Endothelial cell of umbilical vein (primary cell): ENCODE measurements around the gene QSOX2. TPM values are rescaled to one million over a fixed set of nuclear protein-coding genes. Genes with fewer than 3 reads are reported as not detected.

Experiments
- BruUV-seq: library from RNA; stranded (reverse); fragments of 400-500 nt; replicated peaks from 2 replicates; lab custom pipeline; 2021; lab: Mats Ljungman, UMichigan
- CTCF ChIA-PET: fragments of 300-600, 350-600 bp; sonication (Branson Sonifier 250); formaldehyde crosslinking; loops from one replicate; lab custom pipeline; 2021; ENCODE audit warnings: antibody characterized with exemption, inconsistent platforms; lab: Charles Lee
- POLR2A ChIA-PET: fragments of 300-600, 350-600 bp; sonication (Branson Sonifier 250); formaldehyde crosslinking; loops from one replicate; lab custom pipeline; 2021; ENCODE audit warnings: antibody characterized with exemption, inconsistent platforms; lab: Charles Lee
- DNase-seq: peaks from one replicate; pipeline ENCODE4 v3.0.0-alpha.2; 2011; ENCODE audit warnings: low read depth, low spot score
- FAIRE-seq: peaks from 2 replicates; lab custom pipeline; 2011; peaks lifted over from hg19 to GRCh38; lab: Jason Lieb, UNC
- H2AFZ ChIP-seq: 2 replicates; pipeline ENCODE4 v1.6.0; 2012; ENCODE audit warnings: low read depth, low read length, control low read depth, inconsistent platforms
- H3K27ac ChIP-seq: 2 replicates; pipeline ENCODE4 v1.5.1; 2011; ENCODE audit warnings: low read depth, mild to moderate bottlenecking, control low read depth, low read length, moderate library complexity; ENCODE audit not compliant: insufficient read depth
- H3K27me3 ChIP-seq, 2 experiments: 2 replicates each; pipeline versions ENCODE4 v1.6.0 to v1.6.1; 2011; ENCODE audit warnings: low read length in 2 of 2, mixed read lengths in 1 of 2; ENCODE audit not compliant: control insufficient read depth in 2 of 2, insufficient read depth in 2 of 2
- H3K36me3 ChIP-seq, 2 experiments: 2 replicates in 1 of 2; 3 replicates in 1 of 2; pipeline ENCODE4 v1.5.1; 2011; ENCODE audit warnings: low read length in 2 of 2, mild to moderate bottlenecking in 1 of 2, moderate library complexity in 1 of 2; ENCODE audit not compliant: control insufficient read depth in 2 of 2, insufficient read depth in 2 of 2; ENCODE audit errors: extremely low read depth in 1 of 2
- H3K4me1 ChIP-seq: 3 replicates; pipeline ENCODE4 v1.5.1; 2011; ENCODE audit warnings: mild to moderate bottlenecking, low read length; ENCODE audit not compliant: control insufficient read depth, insufficient read depth; ENCODE audit errors: extremely low read depth
- H3K4me2 ChIP-seq: 2 replicates; pipeline ENCODE4 v1.6.1; 2011; ENCODE audit warnings: low read length, control low read depth, mixed read lengths; ENCODE audit not compliant: insufficient read depth
- H3K4me3 ChIP-seq, 3 experiments: fragments of 200-600 bp in 1 of 3; sonication (generic), shearing (Covaris generic) in 1 of 3; replicated peaks in 1 of 3; 2 replicates each; pipeline ENCODE4 v1.5.1; 2011 to 2016; ENCODE audit warnings: control low read depth in 3 of 3, low read length in 3 of 3, mild to moderate bottlenecking in 2 of 3, inconsistent platforms in 1 of 3, low read depth in 1 of 3, moderate library complexity in 1 of 3; ENCODE audit not compliant: insufficient read depth in 1 of 3
- H3K79me2 ChIP-seq: 2 replicates; pipeline ENCODE4 v1.6.0; 2012; ENCODE audit warnings: low read length, inconsistent platforms; ENCODE audit not compliant: control insufficient read depth, insufficient read depth
- H3K9ac ChIP-seq: replicated peaks from 2 replicates; pipeline ENCODE3; 2011; ENCODE audit warnings: low read length, control low read depth; ENCODE audit not compliant: insufficient read depth; ENCODE audit errors: extremely low read depth
- H3K9me1 ChIP-seq: replicated peaks from 3 replicates; pipeline ENCODE4 v1.6.0; 2011; ENCODE audit warnings: mild to moderate bottlenecking, low read length; ENCODE audit not compliant: control insufficient read depth, insufficient read depth; ENCODE audit errors: extremely low read depth
- H3K9me3 ChIP-seq: replicated peaks from 2 replicates; pipeline ENCODE4 v1.5.1; 2012; ENCODE audit warnings: low read length, inconsistent platforms; ENCODE audit not compliant: control insufficient read depth, insufficient read depth
- H4K20me1 ChIP-seq: replicated peaks from 2 replicates; pipeline ENCODE3; 2011; ENCODE audit warnings: mild to moderate bottlenecking, low read length; ENCODE audit not compliant: control insufficient read depth, insufficient read depth; ENCODE audit errors: extremely low read depth
- CTCF ChIP-seq, 2 donors: IDR thresholded peaks; 1 replicate in 1 of 2; 2 replicates in 1 of 2; pipeline ENCODE4 v1.5.1; 2011; ENCODE audit warnings: low read length in 2 of 2, mild to moderate bottlenecking in 2 of 2, moderate library complexity in 2 of 2, control low read depth in 1 of 2, inconsistent platforms in 1 of 2, low read depth in 1 of 2; ENCODE audit not compliant: insufficient read depth in 1 of 2; ENCODE audit errors: extremely low read depth in 1 of 2
- EZH2 ChIP-seq: IDR thresholded peaks from 2 replicates; pipeline ENCODE4 v1.6.1; 2012; ENCODE audit warnings: borderline replicate concordance, low read depth, mild to moderate bottlenecking, moderate library complexity, low read length, inconsistent platforms; ENCODE audit not compliant: severe bottlenecking
- FOS ChIP-seq: IDR thresholded peaks from 2 replicates; pipeline ENCODE4 v1.6.1; 2011; ENCODE audit warnings: mild to moderate bottlenecking, low read length, moderate library complexity, borderline replicate concordance; ENCODE audit not compliant: insufficient read depth
- GATA2 ChIP-seq: IDR thresholded peaks from 2 replicates; pipeline ENCODE4 v1.7.0; 2011; ENCODE audit warnings: low read depth, mild to moderate bottlenecking, moderate library complexity, mixed read lengths, low read length; ENCODE audit not compliant: insufficient read length, insufficient read depth
- JUN ChIP-seq: IDR thresholded peaks from 2 replicates; pipeline ENCODE4 v1.6.1; 2011; ENCODE audit warnings: borderline replicate concordance, low read depth; ENCODE audit not compliant: insufficient read length, insufficient read depth
- MAX ChIP-seq: IDR thresholded peaks from 2 replicates; pipeline ENCODE4 v1.6.1; 2011; ENCODE audit not compliant: insufficient read depth, insufficient read length
- MYC ChIP-seq: IDR thresholded peaks from one replicate; pipeline ENCODE4 v1.6.1; 2011; ENCODE audit warnings: mild to moderate bottlenecking, low read depth, low read length
- POLR2A ChIP-seq: IDR thresholded peaks from 2 replicates; pipeline ENCODE4 v1.6.1; 2012; ENCODE audit warnings: low read depth, mild to moderate bottlenecking, control low read depth, low read length
- POLR2AphosphoS5 ChIP-seq: IDR thresholded peaks from 2 replicates; pipeline ENCODE4 v1.6.1; 2012; ENCODE audit warnings: low read depth, mild to moderate bottlenecking, control low read depth, low read length, moderate library complexity; ENCODE audit not compliant: insufficient read depth
- dilution Hi-C: fragments of 300-500 bp; cut with MboI; formaldehyde crosslinking; loops from one replicate; pipeline ENCODE4 v1.15.0; 2019; ENCODE audit warnings: low sequenced_read_pairs; ENCODE audit not compliant: extremely low pct_ligation_motif_present
- intact Hi-C: fragments of 100-400 bp; cut with micrococcal nuclease; formaldehyde crosslinking; loops from one replicate; pipeline ENCODE4 v1.10.0; 2022
- polyA plus RNA-seq, 4 experiments: library from polyadenylated mRNA; depleted of rRNA in 3 of 4; stranded (reverse) in 3 of 4; unstranded in 1 of 4; fragments of >200 nt; gene quantifications; 2 replicates each; pipeline versions ENCODE4 v1.2.1 to v1.2.3, GENCODE V29; 2011 to 2012; ENCODE audit warnings: missing spikeins in 1 of 4
- total RNA-seq: library from RNA; stranded (reverse); gene quantifications from 2 replicates; pipeline ENCODE4 v1.2.3, GENCODE V29; 2021

The QSOX2 gene
- total and polyA plus RNA-seq, 2 donors (not counting 3 experiments of a cell fraction or from before 2014, with no cell fraction given) = 16.4 to 23.4 TPM

- Histone ChIP-seq H3K4me2 (no peak overlapping the region), H3K9ac (no peak overlapping the region), H3K4me3 (no peak overlapping the region), H3K79me2 (no peaks in the 10 kb centered on the region), H2AFZ (no peak overlapping the region), H3K9me3 (no peaks in the 10 kb centered on the region), H3K36me3 (no peaks in the 10 kb centered on the region), H4K20me1 (no peaks in the 10 kb centered on the region), H3K27ac (no peak overlapping the region), H3K27me3 (peaks cover 28 to 40% of the 10 kb centered on the region in 2 experiments), H3K4me1 (no peaks in the 10 kb centered on the region), H3K9me1 (no peaks in the 10 kb centered on the region)
- dilution Hi-C loops = no loop called here
- POLR2A ChIA-PET = no interaction called here
- DNase-seq (no peak), FAIRE-seq (no peak)
- intact Hi-C loops = loop anchor here (10.0 kb wide), 1 partner anchor 51 kb away; no protein-coding TSS in a partner anchor
- TF ChIP-seq MAX = no peak
- no peak for TF ChIP-seq MYC
- TF ChIP-seq FOS = no peak
- TF ChIP-seq JUN = no peak
- TF ChIP-seq POLR2AphosphoS5 = no peak
- no peak for TF ChIP-seq GATA2
- TF ChIP-seq POLR2A = no peak
- no peak for TF ChIP-seq EZH2
- TF ChIP-seq CTCF (IDR thresholded peaks at IDR 0.05; ENCODE audit: extremely low read depth in 1 of 2, insufficient read depth in 1 of 2, low read depth in 1 of 2, low read length in 2 of 2) = no peak
- no TSS peak for BruUV-seq
- CTCF ChIA-PET = interaction anchor here (0.9 kb wide), 1 partner anchor 67 kb away, joined by 3 read pairs; no protein-coding TSS in a partner anchor
These were observed 40.0 kb downstream of the QSOX2 start for GRCh38 chr9:136205707-136205992.
